GM21576 (cell line): Measurements from ENCODE around the gene NUDT5.
"Not testable (repeated sequence)": the region's sequence is repeated elsewhere in the genome, so short reads cannot be mapped to it uniquely, and the experiment has no call there.

Experiments
- ATAC-seq: cut with Tn5 transposase; IDR thresholded peaks from one replicate; pipeline ENCODE4 v1.9.1; 2021; ENCODE audit warnings: mild to moderate bottlenecking, moderate library complexity; ENCODE audit not compliant: unreplicated experiment

The NUDT5 gene

GRCh38 chr10:12207114-12207513 is 11.4 kb upstream of the NUDT5 start:
- ATAC-seq, result no peak

GRCh38 chr10:12205082-12205481 is 9.4 kb upstream of the NUDT5 start:
- no peak for ATAC-seq

GRCh38 chr10:12202226-12202625 is 6.5 kb upstream of the NUDT5 start:
- no peak for ATAC-seq

GRCh38 chr10:12201543-12201942 is 5.9 kb upstream of the NUDT5 start:
- no peak for ATAC-seq

- ATAC-seq, result no peak
Observed at GRCh38 chr10:12200850-12201249, 5.2 kb upstream of the NUDT5 start.

GRCh38 chr10:12198156-12198555 is 2.5 kb upstream of the NUDT5 start:
- no peak for ATAC-seq

- no peak for ATAC-seq
Observed at GRCh38 chr10:12196531-12197211, 980 bp upstream of the NUDT5 start.

GRCh38 chr10:12195281-12195602 is 449 bp downstream of the NUDT5 start:
- peak; percentile 4 for ATAC-seq

- no peak for ATAC-seq
Observed at GRCh38 chr10:12194752-12195271, 879 bp downstream of the NUDT5 start.

GRCh38 chr10:12193193-12193592 is 2.5 kb downstream of the NUDT5 start:
- no peak for ATAC-seq

- no peak for ATAC-seq
Observed at GRCh38 chr10:12191715-12192114, 4.0 kb downstream of the NUDT5 start.

GRCh38 chr10:12189426-12189825 is 6.3 kb downstream of the NUDT5 start:
- ATAC-seq, result no peak

GRCh38 chr10:12188656-12189055 is 7.0 kb downstream of the NUDT5 start:
- ATAC-seq, result no peak

GRCh38 chr10:12187321-12187905 is 8.3 kb downstream of the NUDT5 start:
- ATAC-seq, result no peak

GRCh38 chr10:12186323-12186722 is 9.4 kb downstream of the NUDT5 start:
- no peak for ATAC-seq

GRCh38 chr10:12184165-12184564 is 11.5 kb downstream of the NUDT5 start:
- no peak for ATAC-seq

GRCh38 chr10:12181065-12181775 is 14.5 kb downstream of the NUDT5 start:
- no peak for ATAC-seq

GRCh38 chr10:12180221-12180974 is 15.3 kb downstream of the NUDT5 start:
- ATAC-seq, result no peak

GRCh38 chr10:12179606-12180170 is 16.0 kb downstream of the NUDT5 start:
- ATAC-seq, result no peak

- no peak for ATAC-seq
Observed at GRCh38 chr10:12177642-12178041, 18.0 kb downstream of the NUDT5 start.

GRCh38 chr10:12171512-12171911 is 24.2 kb downstream of the NUDT5 start:
- ATAC-seq, result not testable (repeated sequence)
